Esophagus muscularis mucosa (tissue), 4 donors: ENCODE data around the gene MUC16. TPM values are rescaled to one million over a fixed set of nuclear protein-coding genes. Genes with fewer than 3 reads are reported as not detected.

Experiments
- DNase-seq: peaks from one replicate; pipeline ENCODE4 v3.0.0-alpha.2; 2017; ENCODE audit errors: extremely low spot score
- H3K27ac ChIP-seq, 4 donors: fragments of 200-600 bp; sonication (generic); replicated peaks in 1 of 4; 1 replicate in 3 of 4; 2 replicates in 1 of 4; pipeline ENCODE4 v1.5.1; 2016 to 2019; ENCODE audit warnings: mild to moderate bottlenecking in 1 of 4
- H3K27me3 ChIP-seq, 4 donors: fragments of 200-600 bp; sonication (generic); one replicate each; pipeline versions ENCODE4 v1.5.1 to v1.6.0; 2016 to 2019
- H3K36me3 ChIP-seq, 4 donors: fragments of 200-600 bp; sonication (generic); one replicate each; pipeline ENCODE4 v1.5.1; 2016 to 2019
- H3K4me1 ChIP-seq, 4 donors: fragments of 200-600 bp; sonication (generic); one replicate each; pipeline ENCODE4 v1.5.1; 2016 to 2019
- H3K4me3 ChIP-seq, 4 donors: fragments of 200-600 bp; sonication (generic); 1 replicate in 2 of 4; 2 replicates in 2 of 4; pipeline ENCODE4 v1.5.1; 2016 to 2019; ENCODE audit warnings: mild to moderate bottlenecking in 4 of 4, moderate library complexity in 1 of 4
- H3K9me3 ChIP-seq, 4 donors: fragments of 200-600 bp; sonication (generic); 1 replicate in 3 of 4; 2 replicates in 1 of 4; pipeline ENCODE4 v1.5.1; 2016 to 2019
- CTCF ChIP-seq, 3 experiments: fragments of 200-600 bp in 2 of 3; fragments of 450-650 bp in 1 of 3; sonication (generic) in 2 of 3; IDR thresholded peaks; one replicate each; pipeline ENCODE4 v1.5.1; 2017 to 2019; ENCODE audit warnings: antibody characterized with exemption in 3 of 3, mild to moderate bottlenecking in 2 of 3, moderate library complexity in 1 of 3
- EP300 ChIP-seq: sonication (generic); formaldehyde crosslinking; IDR thresholded peaks from one replicate; pipeline ENCODE4 v1.6.1; 2017; ENCODE audit warnings: antibody characterized with exemption
- POLR2A ChIP-seq: fragments of 450-650 bp; IDR thresholded peaks from one replicate; pipeline ENCODE4 v1.6.1; 2017; ENCODE audit warnings: antibody characterized with exemption, moderate library complexity, mild to moderate bottlenecking, low read depth
- POLR2AphosphoS5 ChIP-seq, 2 donors: sonication (generic); formaldehyde crosslinking; IDR thresholded peaks; one replicate each; pipeline ENCODE4 v1.6.1; 2017; ENCODE audit warnings: antibody characterized with exemption in 2 of 2
- WGBS: methylation state at CpG from one replicate; pipeline ENCODE4 v1.1.5; 2018; 5-methylcytosine and 5-hydroxymethylcytosine counted together
- intact Hi-C: fragments of 100-400 bp; cut with DNase I; formaldehyde crosslinking; loops from one replicate; pipeline ENCODE4 v1.15.1; 2023
- total RNA-seq, 4 donors: library from RNA; depleted of rRNA; stranded (reverse); fragments of >200 nt; gene quantifications; one replicate each; pipeline versions ENCODE4 v1.1.0 to v1.2.1, GENCODE V29; 2016

Gene MUC16
- total RNA-seq, 4 donors from 2014 or later = under 0.01 TPM; not detected in 1

- no peaks in the 10 kb centered on the region for H3K4me1 ChIP-seq
- no peak overlapping the region for H3K4me3 ChIP-seq
- DNase-seq = no peak
- no peak overlapping the region for H3K27ac ChIP-seq
- TF ChIP-seq EP300 (no peak), POLR2A (no peak), POLR2AphosphoS5 (IDR thresholded peaks at IDR 0.05) (no peak), CTCF (IDR thresholded peaks at IDR 0.05) (no peak)
- peaks cover 0 to 6% (median 0%) of the 10 kb centered on the region in 4 donors for H3K27me3 ChIP-seq
- WGBS = 89% methylated on average over 5 of the region's 5 CpGs
- H3K9me3 ChIP-seq = no peaks in the 10 kb centered on the region
- intact Hi-C loops = no loop called here
- H3K36me3 ChIP-seq = no peaks in the 10 kb centered on the region
Measured at GRCh38 chr19:9043524-9043923, 33.3 kb upstream of the MUC16 start.

- 87% methylated on average over 8 of the region's 8 CpGs for WGBS
- H3K27me3 ChIP-seq = peaks cover 0 to 4% (median 0%) of the 10 kb centered on the region in 4 donors
- H3K9me3 ChIP-seq = no peaks in the 10 kb centered on the region
- H3K4me3 ChIP-seq = no peak overlapping the region
- TF ChIP-seq POLR2A (no peak), CTCF (IDR thresholded peaks at IDR 0.05) (no peak), POLR2AphosphoS5 (IDR thresholded peaks at IDR 0.05) (no peak)
- no peak overlapping the region for H3K27ac ChIP-seq
- H3K36me3 ChIP-seq = no peaks in the 10 kb centered on the region
- H3K4me1 ChIP-seq = no peaks in the 10 kb centered on the region
- intact Hi-C loops = no loop called here
- no peak for DNase-seq
Measured at GRCh38 chr19:9041023-9041422, 30.8 kb upstream of the MUC16 start.

- Histone ChIP-seq H3K27ac (no peak overlapping the region), H3K27me3 (no peaks in the 10 kb centered on the region), H3K4me1 (no peaks in the 10 kb centered on the region), H3K4me3 (no peak overlapping the region), H3K9me3 (no peaks in the 10 kb centered on the region), H3K36me3 (no peaks in the 10 kb centered on the region)
- TF ChIP-seq CTCF (IDR thresholded peaks at IDR 0.05) (no peak), POLR2A (no peak), POLR2AphosphoS5 (IDR thresholded peaks at IDR 0.05) (no peak), EP300 (no peak)
- 76% methylated on average over 9 of the region's 9 CpGs for WGBS
- intact Hi-C loops = no loop called here
- no peak for DNase-seq
Measured at GRCh38 chr19:9040131-9040530, 29.9 kb upstream of the MUC16 start.

- Histone ChIP-seq H3K27me3 (no peaks in the 10 kb centered on the region), H3K9me3 (no peaks in the 10 kb centered on the region), H3K27ac (no peak overlapping the region), H3K4me3 (no peak overlapping the region), H3K4me1 (no peaks in the 10 kb centered on the region), H3K36me3 (no peaks in the 10 kb centered on the region)
- 74% methylated on average over 5 of the region's 5 CpGs for WGBS
- TF ChIP-seq POLR2AphosphoS5 (IDR thresholded peaks at IDR 0.05) (no peak), CTCF (IDR thresholded peaks at IDR 0.05) (no peak), POLR2A (no peak), EP300 (no peak)
- intact Hi-C loops = no loop called here
- no peak for DNase-seq
Measured at GRCh38 chr19:9039728-9040127, 29.5 kb upstream of the MUC16 start.

GRCh38 chr19:9037400-9038062 lies 27.3 kb upstream of the MUC16 start:
- Histone ChIP-seq H3K36me3 (no peaks in the 10 kb centered on the region), H3K27ac (no peak overlapping the region), H3K9me3 (no peaks in the 10 kb centered on the region), H3K27me3 (peaks cover 0 to 3% (median 0%) of the 10 kb centered on the region in 4 donors), H3K4me1 (no peaks in the 10 kb centered on the region), H3K4me3 (no peak overlapping the region)
- no peak for TF ChIP-seq POLR2A
- TF ChIP-seq POLR2AphosphoS5 (IDR thresholded peaks at IDR 0.05) = no peak
- no peak for TF ChIP-seq CTCF (IDR thresholded peaks at IDR 0.05)
- TF ChIP-seq EP300 = no peak
- intact Hi-C loops = no loop called here
- WGBS = 82% methylated on average over 8 of the region's 8 CpGs
- DNase-seq = no peak
